Stimulated activated CD8-positive, alpha-beta memory T cell treated with anti-CD3 and anti-CD28 coated beads, Interleukin-15, amount 100 ng/mL, for 24 hours (primary cell): ENCODE results near the gene AK8.

Experiments
- DNase-seq: peaks from one replicate; pipeline ENCODE4 v3.0.0-alpha.2; 2020; ENCODE audit warnings: low read depth

The AK8 gene

DNA sequence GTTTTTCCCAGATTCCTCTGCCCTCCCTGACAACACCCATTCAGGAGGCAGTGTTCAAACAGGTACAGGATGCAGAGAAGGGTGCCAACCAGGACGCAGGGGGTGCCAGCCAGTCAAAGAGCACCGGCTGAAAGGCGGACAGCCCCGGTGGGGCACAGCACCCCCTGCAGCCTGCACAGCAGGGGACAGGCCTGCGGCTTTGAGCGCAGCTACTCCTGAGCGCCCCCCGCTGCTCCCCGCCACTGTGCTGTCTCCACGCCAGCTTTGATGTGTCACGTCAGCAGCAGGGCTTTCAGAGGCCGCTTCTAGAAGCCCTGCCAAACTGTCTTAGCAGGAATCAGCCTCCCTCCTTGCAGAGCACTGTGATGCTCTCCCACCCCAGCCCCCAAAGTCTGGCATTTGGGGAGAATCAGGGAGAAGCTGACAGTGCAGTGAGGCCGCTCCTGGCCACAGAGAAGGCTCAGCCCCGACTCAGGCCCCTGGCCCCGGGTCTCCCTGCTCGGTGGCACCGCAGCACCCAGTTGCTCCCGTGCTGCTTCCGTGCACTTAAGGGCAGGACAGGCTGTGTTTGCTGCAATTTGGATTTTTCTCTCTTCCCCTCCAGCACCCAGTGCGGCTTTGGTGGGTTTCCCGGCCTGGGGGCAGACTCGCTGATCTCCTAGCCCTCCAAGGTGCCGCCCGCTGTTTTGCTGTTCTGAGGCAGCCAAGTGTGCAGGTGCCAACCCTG is 20.3 kb downstream of the AK8 start:
- no peak for DNase-seq

DNA sequence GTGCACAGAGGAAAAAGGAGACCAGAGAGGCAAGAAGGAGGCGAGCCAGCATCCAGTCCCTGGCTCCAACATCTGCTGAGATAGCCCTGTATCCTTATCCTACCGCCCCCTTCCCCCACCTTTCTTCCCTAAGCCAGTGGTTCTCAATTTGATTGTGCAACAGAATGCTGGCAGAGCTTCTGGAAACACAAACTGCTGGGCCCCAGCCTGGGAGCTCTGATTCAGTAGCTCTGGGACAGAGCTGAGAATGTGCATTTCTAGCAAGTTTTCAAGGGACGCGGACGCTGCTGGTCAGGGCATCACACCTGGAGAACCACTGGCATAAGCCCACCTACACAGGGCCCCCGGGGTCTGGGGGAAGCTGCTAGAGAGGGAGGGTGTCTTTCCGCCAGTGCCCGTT is 21.1 kb downstream of the AK8 start:
- DNase-seq = no peak

DNA sequence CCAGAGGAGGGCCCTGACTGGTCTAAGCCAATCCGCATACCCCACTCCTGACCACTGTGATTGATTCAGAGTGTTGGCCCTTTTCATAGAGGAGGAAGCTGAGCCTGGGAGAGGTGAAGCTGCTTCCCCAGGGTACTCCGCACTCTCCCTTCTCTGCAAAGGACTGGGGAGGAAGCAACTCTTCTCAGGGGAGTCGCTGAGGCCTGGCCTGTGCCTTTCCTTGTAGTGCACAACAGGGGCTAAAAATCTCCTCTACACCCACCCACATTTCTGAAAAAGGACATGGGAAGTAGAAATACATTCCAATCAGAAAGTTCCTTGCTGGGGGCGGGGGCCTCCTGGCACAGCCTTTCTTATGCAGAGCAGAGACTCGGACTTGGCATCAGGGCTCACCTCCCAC is 22.2 kb downstream of the AK8 start:
- DNase-seq = no peak

DNA sequence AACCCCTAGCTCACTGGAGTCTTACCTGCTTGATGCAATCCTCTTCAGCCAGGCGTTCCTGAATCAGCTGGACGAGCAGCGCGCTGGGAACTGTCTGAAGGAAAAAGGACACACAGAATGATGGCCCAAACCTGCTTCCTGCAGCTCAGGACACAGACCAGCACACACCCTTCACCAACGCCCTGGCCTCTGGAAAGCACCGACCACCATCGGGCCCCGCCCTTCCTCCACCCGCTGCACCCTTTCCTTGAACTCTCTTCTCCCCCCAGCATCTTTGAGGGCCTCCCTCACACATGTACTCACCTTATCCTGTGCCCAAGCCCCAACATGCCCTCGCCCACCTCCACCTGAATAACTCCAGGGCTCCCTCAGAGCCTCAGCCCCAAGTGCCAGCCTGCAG is 23.3 kb downstream of the AK8 start:
- no peak for DNase-seq

DNA sequence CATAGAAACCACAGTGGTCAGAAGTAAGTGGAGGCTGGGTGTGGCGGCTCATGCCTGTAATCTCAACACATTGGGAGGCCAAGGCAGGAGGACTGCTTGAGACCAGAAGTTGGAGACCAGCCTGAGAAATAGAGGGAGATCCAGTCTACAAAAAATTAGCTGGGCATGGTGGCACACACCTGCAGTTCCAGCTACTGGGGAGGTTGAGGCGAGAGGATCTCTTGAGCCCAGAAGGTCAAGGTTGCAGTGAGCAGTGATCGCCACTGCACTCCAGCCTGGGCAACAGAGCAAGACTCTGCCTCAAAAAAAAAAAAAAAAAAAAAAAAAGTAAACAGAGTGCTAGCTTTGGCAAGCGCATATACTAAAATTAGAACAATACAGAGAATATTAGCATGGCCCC is 24.6 kb downstream of the AK8 start:
- no peak for DNase-seq

DNA sequence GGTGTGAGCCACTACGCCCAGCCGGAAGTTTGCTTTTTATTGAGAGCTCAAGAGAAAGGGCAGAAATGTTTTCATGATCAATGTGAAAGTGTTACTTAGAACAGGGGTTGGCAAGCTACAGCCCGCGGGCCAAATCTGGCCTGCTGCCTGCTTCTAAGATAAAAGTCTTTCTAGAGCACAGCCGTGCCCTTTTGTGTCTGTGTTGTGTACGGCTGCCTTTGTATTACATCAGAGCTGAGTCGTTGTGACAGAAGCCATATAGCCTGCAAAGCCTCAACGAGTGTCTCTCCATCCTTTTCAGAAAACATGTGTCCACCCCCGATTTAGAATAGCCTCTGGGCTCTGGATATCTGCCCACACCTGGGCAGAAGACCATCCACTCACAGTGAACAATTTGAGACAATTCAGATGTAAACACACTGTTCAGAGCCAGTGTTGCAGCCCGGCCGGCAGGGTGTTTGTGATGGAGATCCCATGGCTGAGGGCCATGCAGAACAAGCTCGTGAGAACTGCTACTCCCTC is 28.8 kb downstream of the AK8 start:
- no peak for DNase-seq

DNA sequence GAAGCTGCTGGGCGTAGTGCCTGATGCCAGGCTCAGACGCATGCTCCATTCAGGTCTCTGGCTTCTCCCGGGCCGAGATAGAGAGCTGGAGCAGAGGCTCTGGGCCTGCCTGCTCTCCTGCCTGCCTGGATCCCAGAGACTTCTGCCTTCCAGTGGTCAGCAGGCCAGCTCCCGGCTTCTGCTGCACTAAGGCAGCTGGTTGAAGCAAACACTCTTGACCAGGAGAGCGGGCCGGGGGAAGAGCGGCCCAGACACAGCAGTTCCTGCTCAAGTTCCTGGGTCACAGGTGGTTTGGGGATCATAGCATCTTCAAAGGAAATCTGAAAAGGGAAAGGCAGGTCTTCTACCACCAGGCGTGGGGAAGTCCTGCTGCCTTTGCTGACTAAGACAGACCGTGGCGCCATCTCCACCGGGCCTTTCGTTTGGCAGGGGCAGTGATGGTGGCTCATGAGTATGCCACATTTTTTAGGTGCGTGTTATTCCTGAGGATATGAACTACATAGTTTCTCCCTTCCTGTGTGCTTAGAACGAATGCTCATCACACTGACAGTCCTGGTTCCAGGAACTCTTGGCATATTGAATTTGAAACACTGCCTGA is 31.1 kb downstream of the AK8 start:
- DNase-seq = no peak

DNA sequence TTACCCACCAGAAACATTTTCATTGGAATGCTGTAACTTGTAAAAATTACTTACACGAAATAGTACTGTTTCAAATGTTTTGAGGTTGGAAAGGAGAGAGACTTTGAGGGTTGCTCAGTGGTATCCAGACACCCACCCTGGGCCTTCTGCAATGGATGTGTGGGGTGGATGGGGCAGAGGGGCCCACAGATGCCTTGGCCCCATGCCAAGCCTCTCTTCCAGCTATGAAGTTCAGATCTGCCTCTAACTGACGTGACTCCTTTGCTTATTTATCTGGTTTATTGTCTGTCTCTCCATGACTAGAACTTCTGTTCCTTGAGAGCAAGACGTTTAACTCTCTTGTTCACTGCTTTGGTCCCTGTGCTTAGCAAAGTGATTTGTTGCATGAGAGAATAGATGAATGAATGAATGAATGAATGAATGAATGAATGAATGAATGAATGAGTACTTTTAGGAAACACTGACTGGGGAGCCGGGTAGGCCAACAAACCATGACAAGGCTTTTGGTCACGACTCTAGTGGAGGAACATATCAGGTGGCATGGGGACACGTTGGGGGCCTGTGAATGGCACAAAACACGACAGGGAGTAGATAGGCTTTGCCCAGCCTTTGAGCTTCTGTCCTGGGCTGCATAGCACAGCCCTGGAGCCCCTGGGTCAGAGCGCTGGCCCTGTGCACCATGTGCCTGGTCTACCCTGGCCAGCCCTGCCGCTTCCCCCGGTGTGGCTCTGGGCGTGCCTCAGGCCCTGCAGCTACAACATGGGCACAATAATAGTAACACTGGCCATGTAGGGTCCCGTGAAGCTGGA is 31.8 kb downstream of the AK8 start:
- DNase-seq = no peak

DNA sequence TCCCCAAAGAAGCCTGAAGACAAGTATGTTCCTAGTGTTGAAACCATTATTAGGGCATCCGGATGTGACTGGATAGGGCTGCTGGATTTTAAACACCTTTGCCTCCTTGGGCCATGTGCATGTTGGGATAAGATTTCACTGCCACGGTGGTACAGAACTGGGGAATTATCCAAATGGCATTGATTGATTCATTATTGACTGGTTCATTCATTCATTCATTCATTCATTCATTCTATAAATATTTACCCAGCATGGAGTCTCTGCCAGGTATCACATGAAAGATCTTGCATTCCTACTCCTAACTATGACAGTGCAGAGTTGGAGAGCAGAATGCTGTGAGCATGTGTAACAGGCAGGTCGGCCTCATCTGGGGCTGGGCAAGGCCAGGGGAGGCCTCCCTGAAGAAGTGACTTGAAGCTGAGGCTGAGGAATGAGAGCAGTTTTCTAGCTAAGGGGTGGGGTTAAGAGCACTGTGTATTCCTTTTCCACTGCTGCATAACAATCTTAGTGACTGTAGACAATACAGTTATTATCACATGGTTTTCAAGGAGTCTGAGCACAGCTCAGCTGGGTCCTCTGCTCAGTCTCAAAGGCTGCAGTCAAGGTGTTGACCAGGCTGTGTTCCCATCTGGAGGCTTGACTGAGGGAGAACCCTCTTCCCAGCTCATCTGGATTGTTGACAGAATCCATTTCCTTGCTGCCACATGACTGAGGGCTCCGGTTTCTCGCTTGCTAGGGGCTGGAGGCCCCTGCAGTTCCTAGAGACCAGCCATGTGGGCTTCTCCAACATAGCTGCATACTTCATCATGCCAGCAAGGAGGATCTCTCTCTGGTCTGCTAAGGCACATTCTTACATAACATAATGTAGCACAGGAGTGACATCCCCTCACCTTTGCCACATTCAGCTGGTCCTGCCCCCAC is 35.7 kb downstream of the AK8 start:
- DNase-seq = no peak

DNA sequence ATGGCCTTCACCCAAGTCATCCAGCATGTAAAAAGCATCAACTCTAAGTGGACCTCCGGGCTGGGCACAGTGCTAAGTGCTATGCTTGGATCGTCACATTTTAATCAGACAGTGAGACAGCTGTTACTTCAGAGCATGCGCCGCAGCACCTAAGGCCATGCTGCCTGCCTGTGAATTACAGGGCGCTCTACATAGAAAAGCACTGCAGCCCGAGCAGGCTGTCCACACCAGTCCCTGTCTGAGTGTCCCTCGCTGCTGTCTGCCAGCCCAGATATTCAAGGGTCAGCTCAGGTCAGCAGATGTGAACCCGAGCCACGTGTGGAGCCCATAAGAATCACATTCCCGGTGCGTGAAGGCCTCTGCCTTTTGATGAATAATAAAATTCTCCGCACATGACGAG is 37.1 kb downstream of the AK8 start:
- DNase-seq = no peak

DNA sequence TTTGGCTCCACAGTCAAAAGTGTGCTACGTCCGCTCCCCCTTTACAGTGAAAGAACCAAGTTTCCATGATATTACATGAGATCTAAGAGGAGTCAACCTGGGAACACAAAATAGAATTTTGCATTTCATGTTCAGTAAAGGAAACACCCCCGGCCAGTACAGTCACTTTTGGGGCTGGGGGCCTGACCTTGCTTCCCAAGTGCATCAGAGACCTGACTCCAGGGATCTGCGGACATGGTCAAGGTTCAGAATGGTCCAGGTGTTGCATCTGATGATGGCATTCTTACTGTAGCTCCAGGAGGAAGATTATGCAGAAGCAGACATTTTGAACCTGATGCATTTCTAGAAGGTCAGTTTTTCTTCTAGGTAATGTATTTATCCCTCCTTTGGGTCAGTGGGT is 39.8 kb downstream of the AK8 start:
- no peak for DNase-seq

DNA sequence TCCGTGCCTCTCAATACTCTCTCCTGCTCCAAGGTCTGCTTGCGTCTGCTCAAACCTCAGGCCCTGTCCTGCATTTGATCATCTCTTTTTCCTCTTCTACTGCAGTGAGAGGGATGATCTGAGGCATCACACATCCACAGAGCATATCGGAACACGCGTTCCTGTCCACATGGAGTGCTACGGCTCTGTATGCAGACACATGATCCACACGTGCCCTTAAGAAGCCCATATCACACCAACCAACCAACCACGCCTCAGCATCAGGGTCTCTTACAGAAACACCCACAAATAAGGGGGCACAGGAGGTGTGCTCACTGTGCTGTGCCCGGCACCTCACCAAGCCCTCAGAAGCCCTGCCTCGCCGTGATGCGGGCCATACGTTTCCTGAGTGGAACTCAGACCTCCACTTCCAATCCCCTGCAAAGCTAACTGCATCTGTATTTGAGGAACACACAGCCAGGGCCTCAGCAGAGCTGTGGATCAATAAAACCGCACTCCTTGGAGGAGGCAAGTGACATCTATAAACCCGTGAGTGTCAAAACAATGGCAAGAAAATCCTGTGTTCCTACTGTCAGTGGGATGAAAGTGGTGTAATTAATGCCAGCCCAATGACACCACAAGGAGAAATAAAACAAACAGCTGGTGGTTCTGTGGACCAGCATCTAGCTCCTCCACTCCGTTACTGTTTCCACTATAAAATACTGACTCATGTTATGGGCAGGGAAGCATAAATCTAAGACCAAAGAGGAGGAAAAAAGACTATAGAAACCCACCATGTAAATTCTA is 40.4 kb downstream of the AK8 start:
- no peak for DNase-seq

DNA sequence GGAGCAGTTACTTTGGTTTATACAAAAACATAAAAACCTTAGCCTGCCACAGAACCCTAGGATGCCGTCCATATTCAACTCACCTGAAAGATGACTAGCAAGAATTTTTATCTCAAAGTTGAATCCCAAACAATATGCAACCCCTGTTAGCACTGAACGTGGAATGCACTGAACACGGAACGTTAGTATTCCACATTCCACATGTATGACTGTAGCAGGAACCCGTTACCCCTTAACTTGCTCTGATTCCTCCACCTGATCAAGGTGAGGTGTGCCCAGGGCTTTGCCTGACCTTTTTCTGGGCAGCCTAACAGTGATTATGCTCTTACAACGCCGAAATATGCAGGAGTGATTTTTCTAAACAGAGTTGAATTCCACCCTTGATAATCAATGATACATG is 43.7 kb downstream of the AK8 start:
- DNase-seq = no peak

DNA sequence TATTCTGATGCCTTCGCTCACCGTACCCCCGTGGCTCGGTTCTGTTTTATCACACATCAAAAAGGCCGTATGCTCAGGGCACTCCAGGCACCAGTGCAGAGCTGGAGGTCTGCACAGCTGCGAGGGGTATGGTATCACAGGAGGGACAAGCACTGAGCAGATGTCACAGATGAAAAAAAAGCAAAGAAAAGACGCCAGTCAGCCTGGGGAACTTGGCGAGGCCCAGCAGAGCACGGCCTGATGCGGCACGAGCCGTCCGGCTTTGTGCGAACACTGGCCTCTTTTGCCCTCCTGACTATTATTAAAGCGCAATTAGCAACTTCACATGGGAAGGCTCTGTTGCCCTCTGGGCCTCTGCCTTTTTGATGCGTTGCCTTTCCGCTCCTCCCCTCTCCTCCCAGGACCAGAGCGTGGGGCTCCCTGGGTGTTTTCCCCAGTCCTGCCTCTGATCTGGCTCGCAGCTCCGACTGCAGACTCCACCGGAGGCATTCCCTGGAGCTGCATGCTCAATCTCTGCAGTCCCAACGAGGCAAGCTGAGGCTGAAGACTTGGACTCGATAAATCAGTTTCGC is 44.4 kb downstream of the AK8 start:
- DNase-seq = no peak

DNA sequence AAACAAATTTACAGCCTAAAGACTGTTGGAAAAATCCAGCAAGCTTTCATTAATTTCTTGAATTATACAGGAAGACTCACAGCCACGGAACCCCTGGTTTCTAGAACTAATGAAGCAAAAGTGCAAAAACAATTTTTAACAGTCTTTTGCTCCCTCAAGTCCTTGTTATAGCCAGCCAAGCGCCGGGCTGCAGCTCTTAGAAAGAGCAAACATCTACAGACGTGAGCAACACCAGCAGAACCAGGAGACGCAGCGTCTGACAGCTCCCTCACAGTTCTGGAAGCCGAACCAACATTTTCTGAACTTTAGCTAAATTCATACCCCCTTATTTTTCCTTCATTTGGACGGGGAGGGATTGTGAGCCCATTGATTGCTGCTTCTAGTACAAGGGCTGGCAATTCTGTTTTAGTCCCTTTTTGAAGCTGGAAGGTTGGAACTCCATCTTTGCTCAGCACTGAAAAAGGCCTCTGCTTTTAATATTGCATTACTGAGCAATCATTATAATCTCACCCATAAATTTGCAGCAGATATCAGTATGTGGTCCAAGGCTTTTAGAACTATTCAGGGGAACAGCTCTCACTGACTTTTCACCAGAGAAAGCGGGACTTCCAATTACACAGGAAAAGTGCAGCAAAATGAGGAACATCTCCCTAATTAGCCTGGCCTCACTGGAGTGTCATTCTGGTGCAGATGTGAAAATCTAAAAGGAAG is 45.8 kb downstream of the AK8 start:
- no peak for DNase-seq

DNA sequence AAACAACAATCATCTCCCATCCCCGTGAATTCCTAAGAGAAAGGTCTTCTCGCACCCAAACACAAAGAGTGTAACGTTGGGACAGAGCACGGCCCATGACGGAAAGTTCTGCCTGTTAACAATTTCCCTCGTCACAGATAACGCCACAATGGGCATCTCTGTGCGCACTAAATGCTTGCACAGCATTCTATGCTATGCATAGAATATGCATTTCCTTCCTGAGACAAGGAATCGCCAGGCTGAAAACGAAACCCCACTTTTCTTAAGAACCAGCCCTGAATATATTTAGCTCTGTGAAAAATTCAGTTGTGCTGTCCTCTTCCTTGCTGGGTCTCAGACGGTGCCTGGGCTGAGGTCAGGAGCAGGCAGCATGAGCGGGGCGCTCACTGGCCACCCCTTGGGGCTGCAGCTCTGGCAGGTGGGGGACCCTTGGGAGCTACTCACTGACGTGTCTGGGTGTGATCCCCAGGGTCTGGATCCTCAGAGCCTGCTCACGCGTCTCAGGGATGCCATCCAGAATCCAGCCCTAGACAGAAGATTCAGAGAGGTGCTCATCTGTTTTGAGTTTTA is 49.8 kb downstream of the AK8 start:
- no peak for DNase-seq

DNA sequence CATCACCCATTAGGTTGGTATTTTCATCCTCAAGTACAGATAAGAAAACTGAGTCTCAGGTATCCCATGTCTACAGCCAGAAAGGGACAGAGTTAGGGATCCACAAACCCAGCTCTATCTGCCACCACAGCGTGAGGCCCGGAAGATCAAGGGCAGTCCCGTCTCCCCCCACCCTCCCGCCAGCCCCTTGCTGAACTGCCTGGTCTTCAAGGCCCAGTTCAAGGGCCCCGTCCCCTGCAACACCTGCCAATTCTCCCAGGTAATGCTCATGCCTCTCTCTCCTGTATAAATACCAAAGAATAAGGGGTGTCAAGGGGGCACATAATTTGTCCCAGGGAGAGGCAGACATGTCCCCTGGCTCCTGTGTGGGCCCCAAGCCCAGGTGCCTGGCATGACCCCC is 50.7 kb downstream of the AK8 start:
- DNase-seq = no peak

DNA sequence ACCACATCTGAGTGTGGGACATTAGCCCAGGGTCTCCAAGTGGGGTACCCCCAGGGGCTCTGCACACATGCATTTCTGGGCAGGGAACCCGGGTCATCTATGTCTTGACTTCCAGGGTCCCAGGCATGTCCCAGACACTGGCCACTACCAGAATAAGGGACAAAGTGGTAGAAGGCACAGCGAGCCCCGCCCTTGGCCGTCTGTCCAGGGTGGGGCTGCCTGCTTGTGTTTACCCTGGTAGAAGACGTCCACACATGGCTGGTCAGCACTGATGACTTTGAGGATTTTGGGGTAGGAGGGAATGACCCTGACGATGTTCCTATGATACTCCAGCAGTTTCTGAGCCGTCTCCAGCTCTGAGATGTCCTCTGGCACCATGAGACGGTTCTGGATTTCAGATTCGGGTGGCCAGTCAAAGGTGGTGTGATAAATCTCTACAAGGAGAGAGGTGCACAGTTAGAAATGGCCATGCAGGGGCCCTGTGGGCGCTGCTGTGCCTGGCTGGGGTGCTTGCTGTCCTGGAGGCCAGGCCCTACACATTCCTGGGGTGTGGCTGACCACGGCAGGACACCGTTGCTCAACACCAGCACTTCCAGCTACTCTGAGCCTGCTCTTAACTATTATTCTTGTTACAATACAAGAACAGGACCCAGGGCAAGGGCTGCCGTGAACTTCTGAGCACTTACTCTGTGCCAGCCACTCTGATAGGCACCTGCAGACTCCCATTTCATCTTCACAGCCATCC is 51.3 kb downstream of the AK8 start:
- DNase-seq = no peak

DNA sequence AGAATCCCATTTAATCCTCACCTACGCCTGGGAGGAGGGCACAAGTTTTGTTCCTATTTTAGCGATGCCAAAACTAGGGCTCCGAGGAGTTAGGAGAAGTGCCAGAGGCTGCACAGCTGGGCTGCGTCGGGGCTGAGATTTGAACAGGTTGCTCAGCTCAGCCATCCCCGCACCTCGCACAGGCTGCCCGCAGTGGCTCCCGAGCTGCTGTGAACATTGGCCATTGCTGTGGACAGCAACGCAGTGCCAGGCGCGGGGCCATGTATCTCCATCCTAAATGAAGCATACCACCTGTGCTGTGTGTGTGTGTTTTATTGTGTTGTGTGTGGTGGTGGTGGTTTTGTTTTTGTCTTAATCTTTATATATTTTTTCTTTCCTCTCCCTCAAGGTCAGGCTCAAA is 52.0 kb downstream of the AK8 start:
- no peak for DNase-seq
